Subcutaneous abdominal adipose tissue (tissue), 5 donors: ENCODE data around the gene ZFAND3.
A peak's percentile ranks its signal among the peaks of the same experiment; 100 is the strongest.
"Not testable (repeated sequence)": the region's sequence is repeated elsewhere in the genome, so short reads cannot be mapped to it uniquely, and the experiment has no call there.

Source experiments
- H3K27ac ChIP-seq: one replicate; pipeline ENCODE4 v1.7.0; 2013; ENCODE audit warnings: low read depth, mild to moderate bottlenecking, inconsistent platforms, low read length, moderate library complexity
- H3K27me3 ChIP-seq, 5 donors: one replicate each; pipeline ENCODE4 v1.7.0; 2013; ENCODE audit warnings: low read length in 5 of 5, inconsistent platforms in 1 of 5; ENCODE audit not compliant: control insufficient read depth in 5 of 5, insufficient read depth in 4 of 5
- H3K36me3 ChIP-seq, 5 donors: one replicate each; pipeline ENCODE4 v1.7.0; 2013; ENCODE audit warnings: low read length in 5 of 5; ENCODE audit not compliant: control insufficient read depth in 5 of 5, insufficient read depth in 5 of 5
- H3K4me1 ChIP-seq, 5 donors: one replicate each; pipeline ENCODE4 v1.7.0; 2013; ENCODE audit warnings: low read length in 5 of 5, mild to moderate bottlenecking in 3 of 5, moderate library complexity in 1 of 5; ENCODE audit not compliant: control insufficient read depth in 5 of 5, insufficient read depth in 5 of 5
- H3K4me3 ChIP-seq, 5 donors: one replicate each; pipeline ENCODE4 v1.7.0; 2013; ENCODE audit warnings: low read length in 5 of 5, low read depth in 1 of 5
- H3K9ac ChIP-seq, 5 donors: one replicate each; pipeline ENCODE4 v1.7.0; 2013; ENCODE audit warnings: low read length in 5 of 5, mild to moderate bottlenecking in 4 of 5, moderate library complexity in 3 of 5
- H3K9me3 ChIP-seq, 5 donors: one replicate each; pipeline ENCODE4 v1.7.0; 2013; ENCODE audit warnings: low read length in 5 of 5; ENCODE audit not compliant: control insufficient read depth in 5 of 5
- donor health status: healthy.
- donor health status: healthy.
- donor health status: healthy.
- donor health status: healthy.
- donor health status: healthy.

Gene ZFAND3

DNA sequence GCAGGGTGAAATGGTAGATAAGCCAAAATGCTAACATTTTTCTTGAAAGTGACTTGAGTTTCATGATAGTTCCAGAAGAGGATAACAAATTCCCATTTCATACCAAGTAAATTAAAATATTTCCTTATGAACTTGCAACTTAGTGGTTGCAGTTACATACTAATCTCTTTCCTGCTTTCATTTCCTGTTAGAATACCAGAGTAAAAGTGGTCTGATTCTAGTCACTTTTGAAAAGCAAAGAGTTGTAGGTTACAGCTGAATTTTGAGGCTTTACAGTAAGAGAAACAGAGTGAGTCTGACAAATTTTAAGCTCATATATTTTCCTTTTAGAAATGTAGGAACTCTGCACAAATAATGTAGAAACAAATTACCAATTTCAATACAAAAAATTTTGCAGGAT, 117.4 kb downstream of the ZFAND3 start:
- H3K36me3 ChIP-seq: peaks cover 0 to 3% (median 0%) of the 10 kb centered on the region in 5 donors
- peaks cover 0 to 22% (median 14%) of the 10 kb centered on the region in 5 donors for H3K4me1 ChIP-seq
- no peak overlapping the region for H3K9ac ChIP-seq

GRCh38 chr6:37938909-37939308, 119.4 kb downstream of the ZFAND3 start:
- H3K36me3 ChIP-seq: peaks cover 0 to 3% (median 0%) of the 10 kb centered on the region in 5 donors
- H3K9me3 ChIP-seq: no peaks in the 10 kb centered on the region
- H3K27ac ChIP-seq: no peak overlapping the region
- peaks cover 0 to 31% (median 22%) of the 10 kb centered on the region in 5 donors for H3K4me1 ChIP-seq
- no peak overlapping the region for H3K9ac ChIP-seq
- H3K27me3 ChIP-seq: no peaks in the 10 kb centered on the region
- H3K4me3 ChIP-seq: no peak overlapping the region

More for the DNA sequence above, 117.4 kb downstream of the ZFAND3 start:
- Histone ChIP-seq H3K27ac (no peak overlapping the region), H3K4me3 (no peak overlapping the region), H3K27me3 (no peaks in the 10 kb centered on the region), H3K9me3 (no peaks in the 10 kb centered on the region)

DNA sequence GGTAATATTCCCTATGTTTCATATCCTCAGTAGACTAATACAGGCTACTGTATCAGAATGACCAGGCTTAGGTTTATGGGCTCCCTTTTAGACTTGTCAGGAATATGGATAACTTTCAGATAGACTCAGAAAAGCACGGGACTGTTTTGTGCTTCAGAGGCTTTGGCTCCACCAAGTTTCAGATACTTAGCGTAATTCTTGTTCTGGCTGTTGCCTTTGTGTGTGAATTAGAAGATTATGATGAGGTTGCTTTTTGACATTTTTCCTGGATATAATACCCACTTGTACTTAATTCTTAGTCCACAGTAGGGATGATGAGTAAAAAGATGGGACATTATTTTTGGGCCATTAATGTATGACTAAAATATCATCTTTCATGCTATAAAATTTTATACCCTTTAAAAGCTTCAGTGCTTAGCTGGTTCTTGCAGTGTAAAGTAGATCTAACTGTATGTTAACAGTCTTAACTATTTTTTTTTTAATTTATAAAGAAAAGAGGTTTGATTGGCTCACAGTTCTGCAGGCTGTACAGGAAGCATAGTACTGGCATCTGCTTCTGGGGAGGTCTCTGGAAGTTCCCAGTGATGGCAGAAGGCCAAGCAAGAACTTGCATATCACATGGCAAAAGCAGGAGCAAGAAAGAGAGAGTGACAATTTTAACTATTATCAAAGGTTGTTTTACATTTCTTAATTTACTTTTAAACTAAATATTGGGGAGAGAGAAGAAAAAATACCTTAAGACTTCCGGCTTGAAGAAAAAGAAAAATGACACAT, 120.7 kb downstream of the ZFAND3 start:
- Histone ChIP-seq H3K4me3 (no peak overlapping the region), H3K27me3 (no peaks in the 10 kb centered on the region), H3K27ac (no peak overlapping the region), H3K4me1 (peaks cover 0 to 31% (median 22%) of the 10 kb centered on the region in 5 donors), H3K9ac (peak overlapping the region in 1 of 5 donors; percentile 2), H3K9me3 (no peaks in the 10 kb centered on the region), H3K36me3 (peaks cover 0 to 3% (median 0%) of the 10 kb centered on the region in 5 donors)

DNA sequence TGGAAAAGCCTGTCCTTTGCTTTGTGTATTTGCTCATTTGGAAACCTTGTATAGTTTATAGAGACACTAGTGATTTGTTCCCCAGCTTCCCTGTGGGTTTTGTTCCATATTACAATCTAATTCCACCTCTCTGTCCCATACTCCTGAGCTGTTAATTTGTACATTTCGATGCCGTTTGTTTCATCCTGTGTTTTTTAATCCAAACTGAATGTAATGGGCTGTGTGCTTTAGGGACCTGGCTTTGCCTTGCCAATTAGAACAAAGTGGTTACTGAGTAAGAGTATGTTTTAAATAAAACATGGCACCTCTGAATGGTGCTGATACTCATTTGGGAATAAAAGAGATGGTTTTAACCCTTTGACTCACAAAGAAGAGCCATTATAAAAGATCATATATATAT, 122.3 kb downstream of the ZFAND3 start:
- Histone ChIP-seq H3K27me3 (no peaks in the 10 kb centered on the region), H3K4me1 (peaks cover 0 to 28% (median 22%) of the 10 kb centered on the region in 5 donors), H3K36me3 (peaks cover 0 to 3% (median 0%) of the 10 kb centered on the region in 5 donors), H3K9ac (no peak overlapping the region), H3K27ac (no peak overlapping the region), H3K9me3 (no peaks in the 10 kb centered on the region), H3K4me3 (no peak overlapping the region)

- Histone ChIP-seq H3K27me3 (no peaks in the 10 kb centered on the region), H3K36me3 (peaks cover 0 to 1% (median 0%) of the 10 kb centered on the region in 5 donors), H3K9me3 (no peaks in the 10 kb centered on the region), H3K4me1 (peaks cover 0 to 28% (median 19%) of the 10 kb centered on the region in 5 donors), H3K9ac (no peak overlapping the region), H3K4me3 (no peak overlapping the region), H3K27ac (no peak overlapping the region)
Measured at GRCh38 chr6:37942606-37943376, 123.3 kb downstream of the ZFAND3 start.

DNA sequence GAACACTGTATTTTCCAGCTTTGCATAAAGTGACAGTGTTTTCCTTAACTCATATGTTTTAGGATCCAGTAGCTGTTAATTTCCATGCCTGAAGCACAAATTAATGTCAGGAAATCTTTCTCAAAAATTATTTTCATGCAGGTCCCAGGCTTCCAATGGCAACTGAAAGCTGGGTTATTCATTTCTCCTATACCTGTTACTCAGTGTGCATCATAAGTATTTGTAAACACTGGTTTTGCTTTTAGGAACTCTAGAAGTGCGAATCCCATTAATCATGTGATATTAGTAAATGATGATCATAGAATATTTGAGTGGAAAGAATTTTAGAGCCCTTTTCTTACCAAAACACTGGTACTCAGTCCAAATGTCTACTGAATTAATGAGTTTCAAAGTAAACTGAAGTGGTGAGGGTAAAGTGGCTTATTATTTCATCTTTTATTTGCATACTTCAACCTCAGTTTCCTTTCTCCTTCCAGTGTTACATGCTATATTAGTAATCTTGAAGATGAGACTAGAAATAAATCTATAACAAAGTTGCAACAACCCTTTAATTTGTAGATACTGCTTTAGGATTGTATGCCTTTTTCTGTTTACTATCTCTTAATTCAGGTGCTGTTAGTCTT, 124.0 kb downstream of the ZFAND3 start:
- Histone ChIP-seq H3K4me3 (no peak overlapping the region), H3K9ac (no peak overlapping the region), H3K9me3 (no peaks in the 10 kb centered on the region), H3K27me3 (no peaks in the 10 kb centered on the region), H3K27ac (no peak overlapping the region), H3K36me3 (no peaks in the 10 kb centered on the region), H3K4me1 (peaks cover 0 to 28% (median 19%) of the 10 kb centered on the region in 5 donors)

DNA sequence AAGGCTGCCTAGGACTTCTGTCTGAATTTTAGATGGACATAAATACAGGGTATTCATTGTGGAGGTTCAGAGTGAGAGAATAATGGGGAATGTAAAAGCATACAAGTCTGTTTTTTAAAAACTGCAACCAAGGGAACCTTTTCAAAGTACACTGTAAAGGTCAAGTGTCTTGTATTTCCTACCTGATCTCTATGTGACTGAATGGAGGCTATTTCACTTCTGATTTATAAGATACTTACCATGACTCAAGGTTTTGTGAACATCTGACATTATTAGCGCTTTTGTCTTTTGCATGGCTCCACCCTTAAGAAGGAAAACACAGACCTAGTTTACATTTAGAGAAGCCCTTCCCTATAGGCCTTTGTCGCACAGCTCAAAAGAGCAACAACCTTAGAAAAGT, 126.5 kb downstream of the ZFAND3 start:
- H3K4me1 ChIP-seq: peaks cover 0 to 19% (median 18%) of the 10 kb centered on the region in 5 donors
- H3K4me3 ChIP-seq: no peak overlapping the region
- H3K27me3 ChIP-seq: no peaks in the 10 kb centered on the region
- no peaks in the 10 kb centered on the region for H3K36me3 ChIP-seq
- H3K9ac ChIP-seq: no peak overlapping the region
- no peak overlapping the region for H3K27ac ChIP-seq
- H3K9me3 ChIP-seq: no peaks in the 10 kb centered on the region

GRCh38 chr6:37947468-37947867, 127.9 kb downstream of the ZFAND3 start:
- H3K27ac ChIP-seq: no peak overlapping the region
- no peaks in the 10 kb centered on the region for H3K9me3 ChIP-seq
- no peaks in the 10 kb centered on the region for H3K36me3 ChIP-seq
- H3K27me3 ChIP-seq: no peaks in the 10 kb centered on the region
- no peak overlapping the region for H3K9ac ChIP-seq
- H3K4me1 ChIP-seq: peaks cover 0 to 11% (median 7%) of the 10 kb centered on the region in 5 donors
- no peak overlapping the region for H3K4me3 ChIP-seq

GRCh38 chr6:37948584-37948983, 129.1 kb downstream of the ZFAND3 start:
- H3K9me3 ChIP-seq, H3K4me3 ChIP-seq, H3K9ac ChIP-seq, H3K36me3 ChIP-seq, H3K27ac ChIP-seq, H3K27me3 ChIP-seq, H3K4me1 ChIP-seq: not testable (repeated sequence)

GRCh38 chr6:37952027-37952426, 132.5 kb downstream of the ZFAND3 start:
- Histone ChIP-seq H3K27ac (no peak overlapping the region), H3K9ac (no peak overlapping the region), H3K4me1 (peaks cover 0 to 16% (median 11%) of the 10 kb centered on the region in 5 donors), H3K9me3 (no peaks in the 10 kb centered on the region), H3K27me3 (no peaks in the 10 kb centered on the region), H3K36me3 (no peaks in the 10 kb centered on the region), H3K4me3 (no peak overlapping the region)
